Activated naive CD4-positive, alpha-beta T cell treated with anti-CD3 and anti-CD28 coated beads, Interleukin-2, amount 10 ng/mL, durations not matched to agents 7 days and 5 days (primary cell): ENCODE measurements around the gene AP5B1.

Source experiments
- CTCF ChIA-PET: fragments of 350-600 bp; sonication (Branson Sonifier 250); formaldehyde crosslinking; loops from one replicate; lab custom pipeline; 2021; ENCODE audit warnings: antibody characterized with exemption; lab: Charles Lee
- DNase-seq: peaks from one replicate; pipeline ENCODE4 v3.0.0-alpha.2; 2020
- H3K27ac Mint-ChIP-seq: one replicate; pipeline ENCODE4 v1.8.0; 2021; ENCODE audit warnings: mild to moderate bottlenecking, moderate library complexity, mixed read lengths
- H3K27me3 Mint-ChIP-seq: one replicate; pipeline ENCODE4 v1.8.0; 2021; ENCODE audit warnings: mild to moderate bottlenecking, mixed read lengths
- H3K36me3 Mint-ChIP-seq: one replicate; pipeline ENCODE4 v1.8.0; 2021; ENCODE audit warnings: mixed read lengths
- H3K4me1 Mint-ChIP-seq: one replicate; pipeline ENCODE4 v1.8.0; 2021; ENCODE audit warnings: mixed read lengths
- H3K4me3 Mint-ChIP-seq: one replicate; pipeline ENCODE4 v1.8.0; 2021; ENCODE audit warnings: mild to moderate bottlenecking, moderate library complexity, mixed read lengths
- H3K9me3 Mint-ChIP-seq: one replicate; pipeline ENCODE4 v1.8.0; 2021; ENCODE audit warnings: mixed read lengths

The AP5B1 gene

GRCh38 chr11:65810046-65810868 is 29.5 kb upstream of the AP5B1 start:
- peaks cover 12% of the 10 kb centered on the region for H3K4me1 Mint-ChIP-seq
- H3K27me3 Mint-ChIP-seq: peaks cover 60% of the 10 kb centered on the region
- H3K27ac Mint-ChIP-seq: no peak overlapping the region
- CTCF ChIA-PET: interaction anchor here (1.0 to 3.8 kb wide), 5 partner anchors 30 to 105 kb away, joined by 3 to 19 read pairs (median 6); partner anchors contain the start of gene AP5B1
- DNase-seq: no peak
- no peaks in the 10 kb centered on the region for H3K9me3 Mint-ChIP-seq
- no peaks in the 10 kb centered on the region for H3K36me3 Mint-ChIP-seq
- H3K4me3 Mint-ChIP-seq: no peak overlapping the region

GRCh38 chr11:65809496-65809895 is 28.7 kb upstream of the AP5B1 start:
- CTCF ChIA-PET: interaction anchor here (1.0 to 3.8 kb wide), 4 partner anchors 30 to 104 kb away, joined by 3 to 19 read pairs (median 4); partner anchors contain the start of gene AP5B1
- H3K4me1 Mint-ChIP-seq: peaks cover 12% of the 10 kb centered on the region
- DNase-seq: no peak
- H3K4me3 Mint-ChIP-seq: no peak overlapping the region
- no peaks in the 10 kb centered on the region for H3K36me3 Mint-ChIP-seq
- no peak overlapping the region for H3K27ac Mint-ChIP-seq
- peaks cover 56% of the 10 kb centered on the region for H3K27me3 Mint-ChIP-seq
- H3K9me3 Mint-ChIP-seq: no peaks in the 10 kb centered on the region

GRCh38 chr11:65808744-65809341 is 28.1 kb upstream of the AP5B1 start:
- DNase-seq: no peak
- no peaks in the 10 kb centered on the region for H3K36me3 Mint-ChIP-seq
- CTCF ChIA-PET: interaction anchor here (1.0 to 3.8 kb wide), 3 partner anchors 29 to 78 kb away, joined by 3 to 19 read pairs (median 3); partner anchors contain the start of gene AP5B1
- H3K4me3 Mint-ChIP-seq: no peak overlapping the region
- peaks cover 11% of the 10 kb centered on the region for H3K4me1 Mint-ChIP-seq
- no peak overlapping the region for H3K27ac Mint-ChIP-seq
- no peaks in the 10 kb centered on the region for H3K9me3 Mint-ChIP-seq
- peaks cover 62% of the 10 kb centered on the region for H3K27me3 Mint-ChIP-seq

GRCh38 chr11:65806979-65807378 is 26.2 kb upstream of the AP5B1 start:
- Mint-ChIP-seq H3K4me1 (peaks cover 13% of the 10 kb centered on the region), H3K27ac (no peak overlapping the region), H3K36me3 (no peaks in the 10 kb centered on the region), H3K4me3 (no peak overlapping the region), H3K9me3 (no peaks in the 10 kb centered on the region), H3K27me3 (peaks cover 76% of the 10 kb centered on the region)
- no peak for DNase-seq
- CTCF ChIA-PET: interaction anchor here (0.6 to 3.8 kb wide), 3 partner anchors 9 to 95 kb away, joined by 4 to 19 read pairs (median 4); partner anchors contain the start of genes AP5B1 and KAT5

GRCh38 chr11:65803797-65804492 is 23.2 kb upstream of the AP5B1 start:
- no peak for DNase-seq
- CTCF ChIA-PET: interaction anchor here (0.8 kb wide), 1 partner anchor 24 kb away, joined by 3 read pairs; no protein-coding TSS in a partner anchor
- Mint-ChIP-seq H3K27me3 (peaks cover 82% of the 10 kb centered on the region), H3K27ac (no peak overlapping the region), H3K4me1 (peaks cover 5% of the 10 kb centered on the region), H3K9me3 (no peaks in the 10 kb centered on the region), H3K36me3 (no peaks in the 10 kb centered on the region), H3K4me3 (no peak overlapping the region)

GRCh38 chr11:65802841-65803240 is 22.1 kb upstream of the AP5B1 start:
- no peak for DNase-seq
- no peak overlapping the region for H3K27ac Mint-ChIP-seq

GRCh38 chr11:65801153-65801987 is 20.6 kb upstream of the AP5B1 start:
- DNase-seq: no peak
- no peaks in the 10 kb centered on the region for H3K36me3 Mint-ChIP-seq
- H3K9me3 Mint-ChIP-seq: no peaks in the 10 kb centered on the region
- peaks cover 23% of the 10 kb centered on the region for H3K4me1 Mint-ChIP-seq
- H3K27ac Mint-ChIP-seq: no peak overlapping the region
- CTCF ChIA-PET: interaction anchor here (0.7 to 1.0 kb wide), 2 partner anchors 27 to 82 kb away, joined by 3 read pairs; no protein-coding TSS in a partner anchor
- H3K4me3 Mint-ChIP-seq: no peak overlapping the region
- H3K27me3 Mint-ChIP-seq: peaks cover 82% of the 10 kb centered on the region

More at GRCh38 chr11:65802841-65803240, 22.1 kb upstream of the AP5B1 start:
- peaks cover 85% of the 10 kb centered on the region for H3K27me3 Mint-ChIP-seq
- H3K4me3 Mint-ChIP-seq: no peak overlapping the region
- CTCF ChIA-PET: interaction anchor here (0.7 kb wide), 1 partner anchor 23 kb away, joined by 3 read pairs; no protein-coding TSS in a partner anchor
- H3K4me1 Mint-ChIP-seq: peaks cover 16% of the 10 kb centered on the region
- H3K36me3 Mint-ChIP-seq: no peaks in the 10 kb centered on the region
- no peaks in the 10 kb centered on the region for H3K9me3 Mint-ChIP-seq

- Mint-ChIP-seq H3K4me1 (peaks cover 34% of the 10 kb centered on the region), H3K9me3 (no peaks in the 10 kb centered on the region), H3K27me3 (peaks cover 93% of the 10 kb centered on the region), H3K27ac (peak overlapping the region; percentile 67), H3K36me3 (no peaks in the 10 kb centered on the region), H3K4me3 (no peak overlapping the region)
- CTCF ChIA-PET: interaction anchor here (1.2 to 3.6 kb wide), 2 partner anchors 19 to 87 kb away, joined by 4 to 17 read pairs; partner anchors contain the start of gene KAT5
- DNase-seq: no peak
These were observed 18.1 kb upstream of the AP5B1 start for GRCh38 chr11:65798882-65799281.

- Mint-ChIP-seq H3K4me3 (no peak overlapping the region), H3K27ac (peak overlapping the region; percentile 33), H3K4me1 (peaks cover 35% of the 10 kb centered on the region), H3K36me3 (no peaks in the 10 kb centered on the region), H3K9me3 (no peaks in the 10 kb centered on the region), H3K27me3 (peaks cover 93% of the 10 kb centered on the region)
- CTCF ChIA-PET: interaction anchor here (1.2 to 3.6 kb wide), 3 partner anchors 15 to 86 kb away, joined by 3 to 17 read pairs (median 4); partner anchors contain the start of gene KAT5
- no peak for DNase-seq
These were observed 16.9 kb upstream of the AP5B1 start for GRCh38 chr11:65797711-65798110.

GRCh38 chr11:65796726-65797601 is 16.2 kb upstream of the AP5B1 start:
- H3K9me3 Mint-ChIP-seq: no peaks in the 10 kb centered on the region
- no peak for DNase-seq
- H3K36me3 Mint-ChIP-seq: no peaks in the 10 kb centered on the region
- H3K4me3 Mint-ChIP-seq: no peak overlapping the region
- H3K4me1 Mint-ChIP-seq: peaks cover 40% of the 10 kb centered on the region
- peaks cover 94% of the 10 kb centered on the region for H3K27me3 Mint-ChIP-seq
- CTCF ChIA-PET: interaction anchor here (1.2 to 3.6 kb wide), 2 partner anchors 16 to 17 kb away, joined by 3 to 17 read pairs; no protein-coding TSS in a partner anchor
- no peak overlapping the region for H3K27ac Mint-ChIP-seq

- CTCF ChIA-PET: interaction anchor here (1.1 to 1.2 kb wide), 3 partner anchors 10 to 21 kb away, joined by 3 to 4 read pairs (median 4); partner anchors contain the start of gene AP5B1
These were observed 14.1 kb upstream of the AP5B1 start for GRCh38 chr11:65794570-65795510.

More at GRCh38 chr11:65794570-65795510, 14.1 kb upstream of the AP5B1 start:
- Mint-ChIP-seq H3K4me1 (peaks cover 57% of the 10 kb centered on the region), H3K27me3 (peaks cover 95% of the 10 kb centered on the region), H3K36me3 (no peaks in the 10 kb centered on the region), H3K4me3 (no peak overlapping the region), H3K27ac (peak overlapping the region; percentile 24), H3K9me3 (no peaks in the 10 kb centered on the region)
- DNase-seq: no peak
